Measurements from ENCODE around the gene NCAPH2. TPM values are rescaled to one million over a fixed set of nuclear protein-coding genes. Genes with fewer than 3 reads are reported as not detected.

NCAPH2 gene
- total RNA-seq, 2 donors from 2014 or later: 120 to 141 TPM

- H3K36me3 Mint-ChIP-seq (ENCODE audit: insufficient read depth in 2 of 2): peaks cover 7 to 9% of the 10 kb centered on the region in 2 donors
- ATAC-seq (replicated peaks in 1 of 2) (peak; percentile 86 to 89), DNase-seq (peak; percentile 95 to 97)
- peak overlapping the region; percentile 38 for H3K27ac Mint-ChIP-seq
- H3K4me1 Mint-ChIP-seq (ENCODE audit: low read depth): peaks cover 61% of the 10 kb centered on the region
- no peaks in the 10 kb centered on the region for H3K27me3 Mint-ChIP-seq (ENCODE audit: low read depth)
- no peaks in the 10 kb centered on the region for H3K9me3 Mint-ChIP-seq
- peak overlapping the region; percentile 73 to 81 for H3K4me3 Mint-ChIP-seq
Observed at GRCh38 chr22:50469377-50470305, 38.4 kb upstream of the NCAPH2 start.

- Mint-ChIP-seq H3K4me3 (peak overlapping the region; percentile 73 to 81), H3K4me1 (ENCODE audit: low read depth) (peaks cover 61% of the 10 kb centered on the region), H3K36me3 (ENCODE audit: insufficient read depth in 2 of 2) (peaks cover 7 to 9% of the 10 kb centered on the region in 2 donors), H3K27me3 (ENCODE audit: low read depth) (no peaks in the 10 kb centered on the region), H3K27ac (peak overlapping the region; percentile 73), H3K9me3 (no peaks in the 10 kb centered on the region)
- DNase-seq (no peak), ATAC-seq (replicated peaks in 1 of 2) (no peak)
Observed at GRCh38 chr22:50470491-50470890, 37.5 kb upstream of the NCAPH2 start.

- Mint-ChIP-seq H3K4me3 (peak overlapping the region; percentile 73 to 81), H3K27ac (peak overlapping the region; percentile 73), H3K27me3 (ENCODE audit: low read depth) (no peaks in the 10 kb centered on the region), H3K36me3 (ENCODE audit: insufficient read depth in 2 of 2) (peaks cover 7 to 8% of the 10 kb centered on the region in 2 donors), H3K4me1 (ENCODE audit: low read depth) (peaks cover 66% of the 10 kb centered on the region), H3K9me3 (no peaks in the 10 kb centered on the region)
- no peak for ATAC-seq (replicated peaks in 1 of 2)
- DNase-seq: no peak
Observed at GRCh38 chr22:50471197-50471847, 36.7 kb upstream of the NCAPH2 start.

GRCh38 chr22:50471962-50472361 is 36.1 kb upstream of the NCAPH2 start:
- peaks cover 67% of the 10 kb centered on the region for H3K4me1 Mint-ChIP-seq (ENCODE audit: low read depth)
- H3K27me3 Mint-ChIP-seq (ENCODE audit: low read depth): no peaks in the 10 kb centered on the region
- peak overlapping the region; percentile 31 to 81 for H3K4me3 Mint-ChIP-seq
- H3K9me3 Mint-ChIP-seq: no peaks in the 10 kb centered on the region
- H3K27ac Mint-ChIP-seq: peak overlapping the region; percentile 9
- no peak for DNase-seq
- H3K36me3 Mint-ChIP-seq (ENCODE audit: insufficient read depth in 2 of 2): peaks cover 3 to 5% of the 10 kb centered on the region in 2 donors
- no peak for ATAC-seq (replicated peaks in 1 of 2)

GRCh38 chr22:50473088-50473487 is 34.9 kb upstream of the NCAPH2 start:
- H3K4me1 Mint-ChIP-seq (ENCODE audit: low read depth): peaks cover 66% of the 10 kb centered on the region
- H3K4me3 Mint-ChIP-seq: peak overlapping the region; percentile 89 to 100
- H3K9me3 Mint-ChIP-seq: no peaks in the 10 kb centered on the region
- peaks cover 2 to 5% of the 10 kb centered on the region in 2 donors for H3K36me3 Mint-ChIP-seq (ENCODE audit: insufficient read depth in 2 of 2)
- no peaks in the 10 kb centered on the region for H3K27me3 Mint-ChIP-seq (ENCODE audit: low read depth)
- ATAC-seq (replicated peaks in 1 of 2) (peak; percentile 21 to 22), DNase-seq (peak; percentile 51 to 69)
- H3K27ac Mint-ChIP-seq: peak overlapping the region; percentile 66

GRCh38 chr22:50473855-50474671 is 34.0 kb upstream of the NCAPH2 start:
- peak overlapping the region; percentile 36 for H3K27ac Mint-ChIP-seq
- peak; percentile 57 to 58 for DNase-seq
- peaks cover 2 to 5% of the 10 kb centered on the region in 2 donors for H3K36me3 Mint-ChIP-seq (ENCODE audit: insufficient read depth in 2 of 2)
- H3K9me3 Mint-ChIP-seq: no peaks in the 10 kb centered on the region
- ATAC-seq (replicated peaks in 1 of 2): peak in 1 of 2 donors; percentile 14
- peaks cover 58% of the 10 kb centered on the region for H3K4me1 Mint-ChIP-seq (ENCODE audit: low read depth)
- peak overlapping the region; percentile 89 to 100 for H3K4me3 Mint-ChIP-seq
- H3K27me3 Mint-ChIP-seq (ENCODE audit: low read depth): no peaks in the 10 kb centered on the region

- Mint-ChIP-seq H3K27me3 (ENCODE audit: low read depth) (peaks cover 3% of the 10 kb centered on the region), H3K36me3 (ENCODE audit: insufficient read depth in 2 of 2) (peaks cover 2 to 5% of the 10 kb centered on the region in 2 donors), H3K4me3 (peak within 1 kb of the TSS; percentile 89 to 100), H3K4me1 (ENCODE audit: low read depth) (peaks cover 55% of the 10 kb centered on the region), H3K27ac (peak within 1 kb of the TSS; percentile 36), H3K9me3 (no peaks in the 10 kb centered on the region)
- ATAC-seq (replicated peaks in 1 of 2): peak; percentile 78 to 85
- peak; percentile 93 to 97 for DNase-seq
Observed at GRCh38 chr22:50474710-50475651, 33.0 kb upstream of the NCAPH2 start, which contains the start of gene SBF1. Gene SBF1, minus strand, starts transcription at chr22:50475035. Its CDS starts 195 bp downstream, at chr22:50474840.

- no peak overlapping the region for H3K27ac Mint-ChIP-seq
- H3K9me3 Mint-ChIP-seq: no peaks in the 10 kb centered on the region
- ATAC-seq (replicated peaks in 1 of 2) (no peak), DNase-seq (no peak)
- peak overlapping the region; percentile 77 to 81 for H3K4me3 Mint-ChIP-seq
- H3K4me1 Mint-ChIP-seq (ENCODE audit: low read depth): peaks cover 53% of the 10 kb centered on the region
- peaks cover 5 to 6% of the 10 kb centered on the region in 2 donors for H3K36me3 Mint-ChIP-seq (ENCODE audit: insufficient read depth in 2 of 2)
- H3K27me3 Mint-ChIP-seq (ENCODE audit: low read depth): peaks cover 9% of the 10 kb centered on the region
Observed at GRCh38 chr22:50475652-50476002, 32.4 kb upstream of the NCAPH2 start.

GRCh38 chr22:50476868-50477267 is 31.2 kb upstream of the NCAPH2 start:
- H3K27ac Mint-ChIP-seq: peak overlapping the region; percentile 21

GRCh38 chr22:50477923-50478322 is 30.1 kb upstream of the NCAPH2 start:
- no peak overlapping the region for H3K4me3 Mint-ChIP-seq
- DNase-seq: no peak
- no peak overlapping the region for H3K27ac Mint-ChIP-seq
- H3K9me3 Mint-ChIP-seq: no peaks in the 10 kb centered on the region
- H3K27me3 Mint-ChIP-seq (ENCODE audit: low read depth): peaks cover 9% of the 10 kb centered on the region
- peaks cover 30% of the 10 kb centered on the region for H3K4me1 Mint-ChIP-seq (ENCODE audit: low read depth)
- no peak for ATAC-seq (replicated peaks in 1 of 2)
- H3K36me3 Mint-ChIP-seq (ENCODE audit: insufficient read depth in 2 of 2): peaks cover 5 to 6% of the 10 kb centered on the region in 2 donors

More at GRCh38 chr22:50476868-50477267, 31.2 kb upstream of the NCAPH2 start:
- Mint-ChIP-seq H3K36me3 (ENCODE audit: insufficient read depth in 2 of 2) (peaks cover 5 to 6% of the 10 kb centered on the region in 2 donors), H3K9me3 (no peaks in the 10 kb centered on the region), H3K4me1 (ENCODE audit: low read depth) (peaks cover 40% of the 10 kb centered on the region), H3K4me3 (peak overlapping the region; percentile 46 to 53), H3K27me3 (ENCODE audit: low read depth) (peaks cover 9% of the 10 kb centered on the region)
- no peak for DNase-seq
- no peak for ATAC-seq (replicated peaks in 1 of 2)

- Mint-ChIP-seq H3K27me3 (ENCODE audit: low read depth) (peaks cover 9% of the 10 kb centered on the region), H3K36me3 (ENCODE audit: insufficient read depth in 2 of 2) (peaks cover 0 to 3% of the 10 kb centered on the region in 2 donors), H3K4me3 (peak overlapping the region; percentile 78 to 79), H3K27ac (peak overlapping the region; percentile 7), H3K4me1 (ENCODE audit: low read depth) (peaks cover 17% of the 10 kb centered on the region), H3K9me3 (no peaks in the 10 kb centered on the region)
- ATAC-seq (replicated peaks in 1 of 2) (no peak), DNase-seq (no peak)
Observed at GRCh38 chr22:50479721-50480120, 28.3 kb upstream of the NCAPH2 start.

GRCh38 chr22:50481045-50481439 is 27.0 kb upstream of the NCAPH2 start:
- peak overlapping the region; percentile 55 to 79 for H3K4me3 Mint-ChIP-seq
- DNase-seq (no peak), ATAC-seq (replicated peaks in 1 of 2) (no peak)
- no peak overlapping the region for H3K27ac Mint-ChIP-seq
- peaks cover 9% of the 10 kb centered on the region for H3K27me3 Mint-ChIP-seq (ENCODE audit: low read depth)
- H3K36me3 Mint-ChIP-seq (ENCODE audit: insufficient read depth in 2 of 2): peaks cover 0 to 3% of the 10 kb centered on the region in 2 donors
- peaks cover 15% of the 10 kb centered on the region for H3K4me1 Mint-ChIP-seq (ENCODE audit: low read depth)
- no peaks in the 10 kb centered on the region for H3K9me3 Mint-ChIP-seq
